Trophoblast cell (in vitro differentiated cells and primary cell): ENCODE data around the gene ADRM1.

Source experiments
- DNase-seq, 2 donors: peaks; one replicate each; pipeline ENCODE4 v3.0.0-alpha.2; 2016
- H2AFZ ChIP-seq: 2 replicates; pipeline ENCODE4 v1.6.1; 2013; ENCODE audit warnings: low read length, moderate library complexity, mild to moderate bottlenecking; ENCODE audit not compliant: insufficient read depth, poor library complexity
- H2AK5ac ChIP-seq: 2 replicates; pipeline ENCODE4 v1.6.1; 2013; ENCODE audit warnings: mild to moderate bottlenecking, low read length
- H2BK120ac ChIP-seq: 2 replicates; pipeline ENCODE4 v1.6.1; 2013; ENCODE audit warnings: low read length, mild to moderate bottlenecking, moderate library complexity; ENCODE audit not compliant: insufficient read depth, poor library complexity
- H2BK12ac ChIP-seq: 2 replicates; pipeline ENCODE4 v1.6.1; 2013; ENCODE audit warnings: mild to moderate bottlenecking, low read length, moderate library complexity
- H2BK5ac ChIP-seq: 2 replicates; pipeline ENCODE4 v1.6.1; 2013; ENCODE audit warnings: low read length, low read depth, moderate library complexity, mild to moderate bottlenecking; ENCODE audit not compliant: poor library complexity
- H3K14ac ChIP-seq: 2 replicates; pipeline ENCODE4 v1.6.1; 2013; ENCODE audit warnings: mild to moderate bottlenecking, low read length
- H3K18ac ChIP-seq: 2 replicates; pipeline ENCODE4 v1.6.1; 2013; ENCODE audit warnings: mild to moderate bottlenecking, low read length
- H3K23ac ChIP-seq: 2 replicates; pipeline ENCODE4 v1.6.1; 2013; ENCODE audit warnings: low read length
- H3K27ac ChIP-seq: 2 replicates; pipeline ENCODE4 v1.5.1; 2013; ENCODE audit warnings: low read depth, mild to moderate bottlenecking, inconsistent platforms, low read length, moderate library complexity
- H3K27me3 ChIP-seq: 2 replicates; pipeline ENCODE4 v1.6.1; 2013; ENCODE audit warnings: inconsistent platforms, mild to moderate bottlenecking, low read length, moderate library complexity; ENCODE audit not compliant: insufficient read depth
- H3K36me3 ChIP-seq, 2 experiments: 1 replicate in 1 of 2; 2 replicates in 1 of 2; pipeline ENCODE4 v1.6.1; 2013; ENCODE audit warnings: low read length in 2 of 2, mild to moderate bottlenecking in 2 of 2, moderate library complexity in 1 of 2; ENCODE audit not compliant: insufficient read depth in 2 of 2, control insufficient read depth in 1 of 2
- H3K4ac ChIP-seq: 2 replicates; pipeline ENCODE4 v1.6.1; 2013; ENCODE audit warnings: low read depth, mild to moderate bottlenecking, low read length, moderate library complexity
- H3K4me1 ChIP-seq, 2 experiments: 1 replicate in 1 of 2; 2 replicates in 1 of 2; pipeline ENCODE4 v1.6.1; 2013; ENCODE audit warnings: low read length in 2 of 2, mild to moderate bottlenecking in 2 of 2, moderate library complexity in 1 of 2; ENCODE audit not compliant: insufficient read depth in 2 of 2, control insufficient read depth in 1 of 2
- H3K4me2 ChIP-seq: 2 replicates; pipeline ENCODE4 v1.6.1; 2013; ENCODE audit warnings: inconsistent platforms, mild to moderate bottlenecking, low read length, moderate library complexity
- H3K4me3 ChIP-seq: 2 replicates; pipeline ENCODE4 v1.5.1; 2013; ENCODE audit warnings: mild to moderate bottlenecking, low read depth, low read length, inconsistent platforms
- H3K79me1 ChIP-seq: one replicate; pipeline ENCODE4 v1.6.1; 2013; ENCODE audit warnings: low read length
- H3K79me2 ChIP-seq: 2 replicates; pipeline ENCODE4 v1.6.1; 2013; ENCODE audit warnings: low read length, mild to moderate bottlenecking; ENCODE audit not compliant: control insufficient read depth, insufficient read depth, poor library complexity
- H3K9ac ChIP-seq: 2 replicates; pipeline ENCODE4 v1.6.1; 2013; ENCODE audit warnings: mild to moderate bottlenecking, low read length
- H3K9me3 ChIP-seq: 2 replicates; pipeline ENCODE4 v1.6.1; 2013; ENCODE audit warnings: low read depth, mild to moderate bottlenecking, control low read depth, inconsistent platforms, low read length; ENCODE audit not compliant: insufficient read depth
- H4K12ac ChIP-seq: 2 replicates; pipeline ENCODE4 v1.6.1; 2013; ENCODE audit warnings: low read depth, mild to moderate bottlenecking, low read length, moderate library complexity
- H4K8ac ChIP-seq: 2 replicates; pipeline ENCODE4 v1.6.1; 2013; ENCODE audit warnings: low read depth, mild to moderate bottlenecking, low read length, moderate library complexity
- H4K91ac ChIP-seq: one replicate; pipeline ENCODE4 v1.6.1; 2013; ENCODE audit warnings: low read depth, mild to moderate bottlenecking, low read length, moderate library complexity
- WGBS: extraction: QIAGEN DNeasy Blood & Tissue Kit; methylation state at CpG from one replicate; pipeline ENCODE4 v1.1.7; 2013; ENCODE audit warnings: missing lambda C conversion rate; ENCODE audit not compliant: insufficient read length, insufficient coverage; ENCODE audit errors: extremely low coverage; 5-methylcytosine and 5-hydroxymethylcytosine counted together

ADRM1 gene

DNA sequence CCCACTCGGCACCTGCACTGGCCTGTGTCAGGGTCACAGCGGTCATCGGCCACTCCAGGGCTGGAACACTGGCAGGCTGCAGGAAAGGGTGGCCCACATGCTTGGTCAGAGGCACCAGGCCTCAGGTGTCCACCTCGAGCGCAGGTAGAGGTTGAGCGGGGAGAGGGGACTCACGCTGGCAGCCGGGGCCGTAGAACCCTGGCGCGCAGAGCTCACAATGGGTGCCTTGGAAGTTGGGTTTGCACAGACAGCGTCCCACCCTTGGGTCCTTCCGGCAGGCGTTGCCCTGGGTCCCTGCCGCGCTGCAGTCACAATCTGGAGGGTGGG, 35.5 kb downstream of the ADRM1 start:
- no CpG with 5 or more reads among the region's 16 CpGs for WGBS
- no peaks in the 10 kb centered on the region for H3K4me1 ChIP-seq

GRCh38 chr20:62339647-62340062, 36.9 kb downstream of the ADRM1 start:
- no peak overlapping the region for H3K4me3 ChIP-seq
- no peak overlapping the region for H3K14ac ChIP-seq
- H4K8ac ChIP-seq = no peak overlapping the region
- no peak overlapping the region for H2BK120ac ChIP-seq
- H3K18ac ChIP-seq = no peak overlapping the region
- H4K12ac ChIP-seq = no peak overlapping the region
- H3K9ac ChIP-seq = no peak overlapping the region
- no peak overlapping the region for H3K4me2 ChIP-seq
- no peak overlapping the region for H2BK5ac ChIP-seq
- no peaks in the 10 kb centered on the region for H3K79me1 ChIP-seq
- no peak overlapping the region for H3K23ac ChIP-seq
- H4K91ac ChIP-seq = no peak overlapping the region
- no peaks in the 10 kb centered on the region for H3K4me1 ChIP-seq
- no peak overlapping the region for H2AFZ ChIP-seq
- no peak overlapping the region for H2AK5ac ChIP-seq
- H3K79me2 ChIP-seq = no peaks in the 10 kb centered on the region
- no peak overlapping the region for H3K27ac ChIP-seq
- H3K36me3 ChIP-seq = peaks cover 52 to 59% of the 10 kb centered on the region in 2 experiments
- H3K9me3 ChIP-seq = no peaks in the 10 kb centered on the region
- no CpG with 5 or more reads among the region's 14 CpGs for WGBS
- DNase-seq = no peak
- H2BK12ac ChIP-seq = no peak overlapping the region
- H3K27me3 ChIP-seq = no peaks in the 10 kb centered on the region
- H3K4ac ChIP-seq = no peak overlapping the region

More for the DNA sequence above, 35.5 kb downstream of the ADRM1 start:
- peaks cover 63 to 65% of the 10 kb centered on the region in 2 experiments for H3K36me3 ChIP-seq
- H3K4me3 ChIP-seq = no peak overlapping the region
- no peak overlapping the region for H4K8ac ChIP-seq
- no peak overlapping the region for H3K4me2 ChIP-seq
- H3K14ac ChIP-seq = no peak overlapping the region
- no peak overlapping the region for H2AK5ac ChIP-seq
- no peaks in the 10 kb centered on the region for H3K9me3 ChIP-seq
- H3K23ac ChIP-seq = no peak overlapping the region
- no peak overlapping the region for H2AFZ ChIP-seq
- no peaks in the 10 kb centered on the region for H3K79me2 ChIP-seq
- no peak for DNase-seq
- H3K4ac ChIP-seq = no peak overlapping the region
- H3K79me1 ChIP-seq = no peaks in the 10 kb centered on the region
- no peak overlapping the region for H4K12ac ChIP-seq
- H3K27ac ChIP-seq = no peak overlapping the region
- H2BK5ac ChIP-seq = no peak overlapping the region
- H3K27me3 ChIP-seq = no peaks in the 10 kb centered on the region
- no peak overlapping the region for H3K9ac ChIP-seq
- no peak overlapping the region for H2BK120ac ChIP-seq
- H2BK12ac ChIP-seq = no peak overlapping the region
- no peak overlapping the region for H3K18ac ChIP-seq
- no peak overlapping the region for H4K91ac ChIP-seq

- Histone ChIP-seq H4K8ac (no peak overlapping the region), H3K4me3 (no peak overlapping the region), H3K79me1 (no peaks in the 10 kb centered on the region), H2BK12ac (no peak overlapping the region), H3K36me3 (peaks cover 46 to 59% of the 10 kb centered on the region in 2 experiments), H3K27me3 (no peaks in the 10 kb centered on the region), H2AK5ac (no peak overlapping the region), H2BK120ac (no peak overlapping the region), H3K4me2 (no peak overlapping the region), H3K9me3 (no peaks in the 10 kb centered on the region), H3K27ac (no peak overlapping the region), H3K4ac (no peak overlapping the region), H4K91ac (no peak overlapping the region), H2BK5ac (no peak overlapping the region), H3K23ac (no peak overlapping the region), H2AFZ (no peak overlapping the region), H3K18ac (no peak overlapping the region), H3K9ac (no peak overlapping the region), H3K4me1 (no peaks in the 10 kb centered on the region), H3K14ac (no peak overlapping the region), H3K79me2 (no peaks in the 10 kb centered on the region), H4K12ac (no peak overlapping the region)
- DNase-seq = no peak
- WGBS = no CpG with 5 or more reads among the region's 10 CpGs
Measured at GRCh38 chr20:62342910-62343309, 40.1 kb downstream of the ADRM1 start.

- H3K27ac ChIP-seq = no peak overlapping the region
- no peak overlapping the region for H3K4me3 ChIP-seq
- H3K23ac ChIP-seq = no peak overlapping the region
- no peaks in the 10 kb centered on the region for H3K9me3 ChIP-seq
- H3K4me1 ChIP-seq = no peaks in the 10 kb centered on the region
- no peak overlapping the region for H2BK120ac ChIP-seq
- H4K12ac ChIP-seq = no peak overlapping the region
- H2AK5ac ChIP-seq = no peak overlapping the region
- no peak overlapping the region for H2BK12ac ChIP-seq
- no peak overlapping the region for H3K4ac ChIP-seq
- H3K9ac ChIP-seq = no peak overlapping the region
- H3K79me2 ChIP-seq = no peaks in the 10 kb centered on the region
- H3K36me3 ChIP-seq = peaks cover 40 to 53% of the 10 kb centered on the region in 2 experiments
- H3K18ac ChIP-seq = no peak overlapping the region
- no peak overlapping the region for H3K4me2 ChIP-seq
- DNase-seq = no peak
- WGBS = no CpG with 5 or more reads among the region's 5 CpGs
- H2BK5ac ChIP-seq = no peak overlapping the region
- no peak overlapping the region for H4K91ac ChIP-seq
- H2AFZ ChIP-seq = no peak overlapping the region
- H3K79me1 ChIP-seq = no peaks in the 10 kb centered on the region
- no peak overlapping the region for H4K8ac ChIP-seq
- no peaks in the 10 kb centered on the region for H3K27me3 ChIP-seq
- no peak overlapping the region for H3K14ac ChIP-seq
Measured at GRCh38 chr20:62344092-62344491, 41.3 kb downstream of the ADRM1 start.
